Neural progenitor cell (in vitro differentiated cells): ENCODE measurements around the gene LRRC38. TPM values are rescaled to one million over a fixed set of nuclear protein-coding genes. Genes with fewer than 3 reads are reported as not detected.

ENCODE experiments used
- DNase-seq: peaks from one replicate; pipeline ENCODE4 v3.0.0-alpha.2; 2016; ENCODE audit warnings: low spot score
- H2AFZ ChIP-seq: fragments of 200-600 bp; sonication (generic); replicated peaks from 2 replicates; pipeline ENCODE4 v1.6.1; 2016; ENCODE audit warnings: antibody characterized with exemption
- H3F3A ChIP-seq: fragments of 200-600 bp; sonication (generic); 2 replicates; pipeline ENCODE4 v1.6.1; 2016; ENCODE audit warnings: antibody characterized with exemption, low read depth
- H3K27ac ChIP-seq: fragments of 200-600 bp; sonication (generic); 2 replicates; pipeline ENCODE4 v1.5.1; 2016; ENCODE audit warnings: mild to moderate bottlenecking
- H3K27me3 ChIP-seq: fragments of 200-600 bp; sonication (generic); 2 replicates; pipeline ENCODE4 v1.6.1; 2016; ENCODE audit warnings: mild to moderate bottlenecking, moderate library complexity
- H3K36me3 ChIP-seq: fragments of 200-600 bp; sonication (generic); 2 replicates; pipeline ENCODE4 v1.5.1; 2016
- H3K4me1 ChIP-seq: fragments of 200-600 bp; sonication (generic); 2 replicates; pipeline ENCODE4 v1.6.1; 2016; ENCODE audit warnings: mixed run types
- H3K4me2 ChIP-seq: fragments of 200-600 bp; sonication (generic); 2 replicates; pipeline ENCODE4 v1.6.1; 2016
- H3K4me3 ChIP-seq: fragments of 200-600 bp; sonication (generic); 2 replicates; pipeline ENCODE4 v1.5.1; 2016
- H3K79me2 ChIP-seq: fragments of 200-600 bp; sonication (generic); 2 replicates; pipeline ENCODE4 v1.6.1; 2016; ENCODE audit warnings: low read depth
- H3K9ac ChIP-seq: fragments of 200-600 bp; sonication (generic); 2 replicates; pipeline ENCODE4 v1.6.1; 2016
- H3K9me3 ChIP-seq: fragments of 200-600 bp; sonication (generic); 2 replicates; pipeline ENCODE4 v1.5.1; 2016; ENCODE audit warnings: low read depth
- H4K20me1 ChIP-seq: fragments of 200-600 bp; sonication (generic); 2 replicates; pipeline ENCODE4 v1.6.1; 2016; ENCODE audit warnings: low read depth
- H3K27ac Mint-ChIP-seq: 3 replicates; pipeline ENCODE4 v1.8.0; 2021; ENCODE audit warnings: mixed read lengths
- H3K27me3 Mint-ChIP-seq: 2 replicates; pipeline ENCODE4 v1.8.0; 2022; ENCODE audit warnings: low read depth, mild to moderate bottlenecking, inconsistent platforms, moderate library complexity, mixed read lengths; ENCODE audit not compliant: insufficient read depth
- H3K36me3 Mint-ChIP-seq: 3 replicates; pipeline ENCODE4 v1.8.0; 2021; ENCODE audit warnings: mixed read lengths
- H3K4me1 Mint-ChIP-seq: 3 replicates; pipeline ENCODE4 v1.8.0; 2021; ENCODE audit warnings: mixed read lengths
- H3K4me3 Mint-ChIP-seq: 3 replicates; pipeline ENCODE4 v1.8.0; 2021; ENCODE audit warnings: mild to moderate bottlenecking, moderate library complexity, mixed read lengths
- H3K9me3 Mint-ChIP-seq: 3 replicates; pipeline ENCODE4 v1.8.0; 2020; ENCODE audit warnings: mixed read lengths
- EZH2 ChIP-seq: fragments of 200-600 bp; sonication (generic); IDR thresholded peaks from 2 replicates; pipeline ENCODE4 v1.6.1; 2017; ENCODE audit warnings: antibody characterized with exemption, mild to moderate bottlenecking, moderate library complexity
- EZH2phosphoT487 ChIP-seq: fragments of 200-600 bp; sonication (generic); IDR thresholded peaks from 2 replicates; pipeline ENCODE4 v1.6.1; 2017; ENCODE audit warnings: antibody characterized with exemption
- total RNA-seq: library from RNA; depleted of rRNA; stranded (reverse); fragments of >200 nt; gene quantifications from 2 replicates; pipeline ENCODE4 v1.2.3, GENCODE V29; 2015; ENCODE audit warnings: low replicate concordance
- TF ChIP-seq, protein P1 (sequence below): fragments of 200-600 bp; sonication (generic); IDR thresholded peaks from 2 replicates; pipeline ENCODE4 v1.5.1; 2017; ENCODE audit warnings: antibody characterized with exemption, mild to moderate bottlenecking

LRRC38 gene
- total RNA-seq, 1 donor from 2014 or later, result not detected

DNA sequence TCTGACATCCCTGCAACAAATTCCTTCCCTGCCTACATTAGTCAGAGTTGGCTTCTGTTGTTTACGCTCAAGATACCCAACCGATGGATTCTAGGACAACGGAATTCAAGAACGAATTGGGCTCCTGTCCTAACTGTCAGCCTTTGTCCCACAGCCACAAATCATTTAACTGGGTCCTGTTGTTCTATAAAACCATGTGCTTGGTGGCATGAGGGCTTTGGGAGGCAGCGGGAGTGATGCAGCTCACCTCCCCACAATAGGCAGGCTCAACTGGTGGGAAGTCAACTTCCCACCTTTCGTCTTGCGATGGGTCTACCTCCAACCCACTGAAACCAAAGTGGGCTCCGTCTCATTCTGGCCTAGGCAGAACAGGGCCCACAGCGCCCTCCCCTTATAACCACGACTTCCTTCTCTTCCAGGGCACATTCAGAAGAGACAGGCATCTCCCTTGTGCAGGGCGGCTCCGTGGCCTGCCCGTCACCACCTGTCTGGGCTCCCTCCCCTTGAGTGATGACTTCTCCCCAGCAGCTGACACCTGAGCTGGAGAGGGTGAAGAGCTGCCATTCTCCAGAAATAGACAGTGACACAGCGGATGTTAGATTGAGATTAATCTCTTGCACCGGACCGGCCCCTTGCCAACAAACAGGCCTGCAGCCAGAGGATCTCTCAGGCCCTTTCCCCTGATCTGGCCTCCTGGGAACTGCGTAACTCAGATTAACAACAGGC, 26.5 kb downstream of the LRRC38 start:
- Mint-ChIP-seq H3K36me3 (no peaks in the 10 kb centered on the region), H3K4me1 (no peaks in the 10 kb centered on the region), H3K9me3 (no peaks in the 10 kb centered on the region), H3K27me3 (peaks cover 9% of the 10 kb centered on the region), H3K27ac (no peak overlapping the region), H3K4me3 (no peak overlapping the region)
- H2AFZ ChIP-seq, result no peak overlapping the region
- no peaks in the 10 kb centered on the region for H3K79me2 ChIP-seq
- H3K27ac ChIP-seq, result no peak overlapping the region
- DNase-seq, result no peak
- H4K20me1 ChIP-seq, result no peaks in the 10 kb centered on the region
- H3K4me1 ChIP-seq, result no peaks in the 10 kb centered on the region
- no peaks in the 10 kb centered on the region for H3K9me3 ChIP-seq
- no peaks in the 10 kb centered on the region for H3K27me3 ChIP-seq
- H3F3A ChIP-seq, result no peaks in the 10 kb centered on the region
- no peak overlapping the region for H3K4me2 ChIP-seq
- no peaks in the 10 kb centered on the region for H3K36me3 ChIP-seq
- no peak overlapping the region for H3K4me3 ChIP-seq
- TF ChIP-seq, protein P1, sequence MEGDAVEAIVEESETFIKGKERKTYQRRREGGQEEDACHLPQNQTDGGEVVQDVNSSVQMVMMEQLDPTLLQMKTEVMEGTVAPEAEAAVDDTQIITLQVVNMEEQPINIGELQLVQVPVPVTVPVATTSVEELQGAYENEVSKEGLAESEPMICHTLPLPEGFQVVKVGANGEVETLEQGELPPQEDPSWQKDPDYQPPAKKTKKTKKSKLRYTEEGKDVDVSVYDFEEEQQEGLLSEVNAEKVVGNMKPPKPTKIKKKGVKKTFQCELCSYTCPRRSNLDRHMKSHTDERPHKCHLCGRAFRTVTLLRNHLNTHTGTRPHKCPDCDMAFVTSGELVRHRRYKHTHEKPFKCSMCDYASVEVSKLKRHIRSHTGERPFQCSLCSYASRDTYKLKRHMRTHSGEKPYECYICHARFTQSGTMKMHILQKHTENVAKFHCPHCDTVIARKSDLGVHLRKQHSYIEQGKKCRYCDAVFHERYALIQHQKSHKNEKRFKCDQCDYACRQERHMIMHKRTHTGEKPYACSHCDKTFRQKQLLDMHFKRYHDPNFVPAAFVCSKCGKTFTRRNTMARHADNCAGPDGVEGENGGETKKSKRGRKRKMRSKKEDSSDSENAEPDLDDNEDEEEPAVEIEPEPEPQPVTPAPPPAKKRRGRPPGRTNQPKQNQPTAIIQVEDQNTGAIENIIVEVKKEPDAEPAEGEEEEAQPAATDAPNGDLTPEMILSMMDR, result no peak
- TF ChIP-seq EZH2 (no peak), EZH2phosphoT487 (no peak)
- H3K9ac ChIP-seq, result no peak overlapping the region

DNA sequence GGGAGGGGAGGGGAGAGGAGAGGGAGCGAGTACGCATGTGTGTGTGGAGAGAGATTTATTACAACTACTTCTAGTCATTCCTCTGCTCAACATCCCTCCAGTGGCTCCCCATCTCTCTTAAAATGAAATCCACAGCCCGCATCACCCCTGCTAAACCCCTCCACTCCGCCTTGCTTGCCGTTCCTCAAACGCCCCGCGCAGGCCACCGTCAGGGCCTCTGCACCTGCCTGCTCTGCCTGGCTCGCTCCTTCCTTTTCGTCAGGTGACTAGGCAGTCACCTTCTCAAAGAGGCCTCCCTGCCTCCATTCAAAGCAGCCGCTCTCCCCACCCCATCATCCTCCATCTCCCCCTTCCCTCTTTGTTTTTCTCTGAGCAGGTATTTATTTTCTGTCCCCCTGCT, 29.9 kb downstream of the LRRC38 start:
- H3K27ac Mint-ChIP-seq, result no peak overlapping the region
- Histone ChIP-seq H3K27me3 (no peaks in the 10 kb centered on the region), H3K79me2 (no peaks in the 10 kb centered on the region), H3F3A (no peaks in the 10 kb centered on the region), H3K4me2 (no peak overlapping the region), H3K9ac (no peak overlapping the region), H3K27ac (no peak overlapping the region), H3K9me3 (no peaks in the 10 kb centered on the region), H3K4me1 (no peaks in the 10 kb centered on the region), H3K4me3 (no peak overlapping the region), H3K36me3 (no peaks in the 10 kb centered on the region), H2AFZ (no peak overlapping the region), H4K20me1 (no peaks in the 10 kb centered on the region)
- H3K4me3 Mint-ChIP-seq, result no peak overlapping the region
- H3K36me3 Mint-ChIP-seq, result no peaks in the 10 kb centered on the region
- no peak for DNase-seq
- H3K9me3 Mint-ChIP-seq, result no peaks in the 10 kb centered on the region
- no peaks in the 10 kb centered on the region for H3K4me1 Mint-ChIP-seq
- peaks cover 15% of the 10 kb centered on the region for H3K27me3 Mint-ChIP-seq
- TF ChIP-seq, protein P1, result no peak
- TF ChIP-seq EZH2, result no peak
- no peak for TF ChIP-seq EZH2phosphoT487

DNA sequence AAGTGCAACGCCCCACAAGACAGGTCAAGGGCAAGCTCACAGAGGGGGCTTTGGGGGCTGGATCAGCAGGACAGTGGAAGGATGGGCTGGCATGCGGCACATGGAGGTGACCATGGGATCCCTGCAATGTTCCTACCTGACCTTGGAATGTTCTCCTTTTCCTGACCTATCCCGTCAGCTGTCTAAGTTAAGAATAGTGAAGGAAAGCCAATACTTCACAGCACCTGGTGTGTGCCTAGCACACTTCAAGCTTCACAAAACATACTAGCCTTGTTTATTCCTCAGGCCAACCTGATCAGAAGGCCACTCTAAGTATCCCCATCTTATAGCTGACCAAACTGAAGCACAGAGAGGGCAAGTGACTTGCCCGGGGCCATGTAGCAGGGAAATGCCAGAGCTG, 31.2 kb downstream of the LRRC38 start:
- Histone ChIP-seq H3K4me2 (no peak overlapping the region), H3F3A (no peaks in the 10 kb centered on the region), H2AFZ (no peak overlapping the region), H4K20me1 (no peaks in the 10 kb centered on the region), H3K27ac (no peak overlapping the region), H3K9ac (no peak overlapping the region), H3K4me3 (no peak overlapping the region), H3K4me1 (no peaks in the 10 kb centered on the region), H3K36me3 (no peaks in the 10 kb centered on the region), H3K27me3 (no peaks in the 10 kb centered on the region), H3K79me2 (no peaks in the 10 kb centered on the region), H3K9me3 (no peaks in the 10 kb centered on the region)
- Mint-ChIP-seq H3K4me3 (no peak overlapping the region), H3K27ac (no peak overlapping the region), H3K27me3 (peaks cover 15% of the 10 kb centered on the region), H3K4me1 (no peaks in the 10 kb centered on the region), H3K9me3 (peaks cover 8% of the 10 kb centered on the region), H3K36me3 (no peaks in the 10 kb centered on the region)
- DNase-seq, result no peak
- no peak for TF ChIP-seq EZH2
- TF ChIP-seq EZH2phosphoT487, result no peak
- TF ChIP-seq, protein P1, result no peak
